ENCODE data around the gene ZNF579. TPM values are rescaled to one million over a fixed set of nuclear protein-coding genes. Genes with fewer than 3 reads are reported as not detected.

Gene ZNF579
- total and polyA plus RNA-seq, 9 of the 15 experiments (the other 6 are each of a cell fraction or from before 2014, with no cell fraction given), result 0.06 to 15.9 (median 1.6) TPM

- TF ChIP-seq CREB1 (IDR thresholded peaks at IDR 0.05) (no peak; the same call in 1 of the 2 replicates), CREB1 (CRISPR knock-in tag; IDR thresholded peaks at IDR 0.05) (peak; percentile 25; the same call in 1 of the 2 replicates), ZNF23 (CRISPR knock-in tag; IDR thresholded peaks at IDR 0.05) (no peak), KDM2B (CRISPR knock-in tag; IDR thresholded peaks at IDR 0.05) (no peak), CBFA2T3 (IDR thresholded peaks at IDR 0.05) (peak; percentile 71), EP300 (IDR thresholded peaks at IDR 0.05; ENCODE audit: low read length) (peak; percentile 64; the same call in 1 of the 2 replicates), ZFP36 (IDR thresholded peaks at IDR 0.05; ENCODE audit: low read depth, low read length, partially characterized antibody) (no peak), MNT (conservative IDR thresholded peaks at IDR 0.05) (peak in 1 of 2 experiments; percentile 41; a peak in 2 of 4 replicates), ZC3H11A (IDR thresholded peaks at IDR 0.05; ENCODE audit: low read depth, low read length) (no peak), HDAC8 (tag; IDR thresholded peaks at IDR 0.05) (no peak), TCF7 (IDR thresholded peaks at IDR 0.05; ENCODE audit: borderline replicate concordance) (no peak), SRSF1 (IDR thresholded peaks at IDR 0.05; ENCODE audit: low read depth, low read length) (no peak), ZNF586 (CRISPR knock-in tag; conservative IDR thresholded peaks at IDR 0.05) (no peak), KAT2B (IDR thresholded peaks at IDR 0.05; ENCODE audit: low read depth, low read length) (no peak), ZBTB1 (CRISPR knock-in tag; IDR thresholded peaks at IDR 0.05; ENCODE audit: borderline replicate concordance, low read depth) (0 out of 2 replicates have a peak, but pooled peaks have one; percentile 38), MEF2D (tag; conservative IDR thresholded peaks at IDR 0.05; ENCODE audit: low read depth) (0 out of 2 replicates have a peak, but pooled peaks have one; percentile 11), MTA1 (IDR thresholded peaks at IDR 0.05; ENCODE audit: borderline replicate concordance) (peak; percentile 58), ERF (CRISPR knock-in tag; IDR thresholded peaks at IDR 0.05) (no peak), FOS (IDR thresholded peaks at IDR 0.05; ENCODE audit: extremely low read depth, insufficient read length) (peak; percentile 77), KDM5B (IDR thresholded peaks at IDR 0.05; ENCODE audit: insufficient replicate concordance, low read depth, low read length) (no peak), ZNF639 (CRISPR knock-in tag; conservative IDR thresholded peaks at IDR 0.05 in 1 of 2, IDR thresholded peaks at IDR 0.05 in 1 of 2) (0 out of 4 replicates have a peak, but pooled peaks of 1 of the 2 experiments have one; percentile 21)
- TF ChIP-seq, protein P1, sequence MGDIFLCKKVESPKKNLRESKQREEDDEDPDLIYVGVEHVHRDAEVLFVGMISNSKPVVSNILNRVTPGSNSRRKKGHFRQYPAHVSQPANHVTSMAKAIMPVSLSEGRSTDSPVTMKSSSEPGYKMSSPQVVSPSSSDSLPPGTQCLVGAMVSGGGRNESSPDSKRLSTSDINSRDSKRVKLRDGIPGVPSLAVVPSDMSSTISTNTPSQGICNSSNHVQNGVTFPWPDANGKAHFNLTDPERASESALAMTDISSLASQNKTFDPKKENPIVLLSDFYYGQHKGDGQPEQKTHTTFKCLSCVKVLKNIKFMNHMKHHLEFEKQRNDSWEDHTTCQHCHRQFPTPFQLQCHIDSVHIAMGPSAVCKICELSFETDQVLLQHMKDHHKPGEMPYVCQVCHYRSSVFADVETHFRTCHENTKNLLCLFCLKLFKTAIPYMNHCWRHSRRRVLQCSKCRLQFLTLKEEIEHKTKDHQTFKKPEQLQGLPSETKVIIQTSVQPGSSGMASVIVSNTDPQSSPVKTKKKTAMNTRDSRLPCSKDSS (IDR thresholded peaks at IDR 0.05; ENCODE audit: low read depth, partially characterized antibody), result no peak
- TF ChIP-seq, protein P2, sequence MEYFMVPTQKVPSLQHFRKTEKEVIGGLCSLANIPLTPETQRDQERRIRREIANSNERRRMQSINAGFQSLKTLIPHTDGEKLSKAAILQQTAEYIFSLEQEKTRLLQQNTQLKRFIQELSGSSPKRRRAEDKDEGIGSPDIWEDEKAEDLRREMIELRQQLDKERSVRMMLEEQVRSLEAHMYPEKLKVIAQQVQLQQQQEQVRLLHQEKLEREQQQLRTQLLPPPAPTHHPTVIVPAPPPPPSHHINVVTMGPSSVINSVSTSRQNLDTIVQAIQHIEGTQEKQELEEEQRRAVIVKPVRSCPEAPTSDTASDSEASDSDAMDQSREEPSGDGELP (CRISPR knock-in tag; IDR thresholded peaks at IDR 0.05; ENCODE audit: borderline replicate concordance), result peak; percentile 89
Measured at GRCh38 chr19:55544776-55545439, 35.7 kb downstream of the ZNF579 start (continued).

All from K562 (cell line).